Small intestine (tissue), 7 donors: Measurements from ENCODE around the gene CRB1. TPM values are rescaled to one million over a fixed set of nuclear protein-coding genes. Genes with fewer than 3 reads are reported as not detected.

Experiments used
- DNase-seq, 2 donors: peaks; one replicate each; pipeline versions ENCODE4 v3.0.0 to v3.0.0-alpha.2; 2013
- FAIRE-seq: peaks from 2 replicates; lab custom pipeline; 2012; peaks lifted over from hg19 to GRCh38; lab: Jason Lieb, UNC
- H3K27ac ChIP-seq, 3 donors: one replicate each; pipeline ENCODE4 v1.5.1; 2013; ENCODE audit warnings: low read length in 2 of 3, mild to moderate bottlenecking in 2 of 3, control low read depth in 1 of 3, inconsistent platforms in 1 of 3, low read depth in 1 of 3, moderate library complexity in 1 of 3
- H3K27me3 ChIP-seq, 3 donors: one replicate each; pipeline ENCODE4 v1.6.1; 2013; ENCODE audit warnings: low read length in 3 of 3, inconsistent platforms in 1 of 3; ENCODE audit not compliant: control insufficient read depth in 3 of 3, insufficient read depth in 3 of 3
- H3K36me3 ChIP-seq, 3 donors: one replicate each; pipeline ENCODE4 v1.6.1; 2013; ENCODE audit warnings: low read length in 3 of 3, inconsistent platforms in 1 of 3, low read depth in 1 of 3, mild to moderate bottlenecking in 1 of 3, moderate library complexity in 1 of 3; ENCODE audit not compliant: control insufficient read depth in 3 of 3, insufficient read depth in 2 of 3
- H3K4me1 ChIP-seq, 3 donors: one replicate each; pipeline ENCODE4 v1.6.1; 2013; ENCODE audit warnings: low read length in 2 of 3, inconsistent platforms in 1 of 3, low read depth in 1 of 3, mild to moderate bottlenecking in 1 of 3, moderate library complexity in 1 of 3; ENCODE audit not compliant: control insufficient read depth in 3 of 3, insufficient read depth in 2 of 3
- H3K4me3 ChIP-seq, 3 donors: one replicate each; pipeline ENCODE4 v1.5.1; 2013; ENCODE audit warnings: low read length in 3 of 3, control low read depth in 1 of 3, inconsistent platforms in 1 of 3, low read depth in 1 of 3, mild to moderate bottlenecking in 1 of 3, moderate library complexity in 1 of 3
- H3K9me3 ChIP-seq, 2 donors: one replicate each; pipeline ENCODE4 v1.6.1; 2013; ENCODE audit warnings: low read depth in 1 of 2, low read length in 1 of 2; ENCODE audit not compliant: control insufficient read depth in 2 of 2, insufficient read depth in 1 of 2
- WGBS, 3 donors: extraction: QIAGEN DNeasy Blood & Tissue Kit; methylation state at CpG; one replicate each; pipeline ENCODE4 v1.1.7; 2013; 5-methylcytosine and 5-hydroxymethylcytosine counted together
- polyA plus RNA-seq, 4 donors: library from polyadenylated mRNA; stranded (reverse) in 3 of 4; unstranded in 1 of 4; fragments of 200-250 nt in 3 of 4; fragments of 120-200 nt in 1 of 4; gene quantifications; one replicate each; pipeline versions ENCODE4 v1.2.1 to v1.2.3, GENCODE V29; 2013
- donor health status: healthy with polysubstance abuse.
- donor health status: control.
- donor health status: control.
- donor health status: Bipolar disorder and iron deficiency.
- donor health status: healthy.

Gene CRB1
- polyA plus RNA-seq, 4 donors: 0.06 to 0.10 TPM; not detected in 2

- 66 to 70% (median 68%) methylated on average over 2 of the region's 2 CpGs for WGBS, 3 donors
- FAIRE-seq (no peak), DNase-seq (no peak)
- Histone ChIP-seq H3K9me3 (no peaks in the 10 kb centered on the region), H3K4me3 (no peak overlapping the region), H3K36me3 (no peaks in the 10 kb centered on the region), H3K27me3 (no peaks in the 10 kb centered on the region), H3K4me1 (no peaks in the 10 kb centered on the region), H3K27ac (no peak overlapping the region)
These were observed 16.9 kb downstream of the CRB1 start for GRCh38 chr1:197284966-197285365.

GRCh38 chr1:197285526-197286205, 17.6 kb downstream of the CRB1 start:
- DNase-seq: no peak
- no peak for FAIRE-seq
- H3K36me3 ChIP-seq: no peaks in the 10 kb centered on the region
- no peaks in the 10 kb centered on the region for H3K4me1 ChIP-seq
- no peaks in the 10 kb centered on the region for H3K9me3 ChIP-seq
- H3K27ac ChIP-seq: no peak overlapping the region
- H3K4me3 ChIP-seq: no peak overlapping the region
- no peaks in the 10 kb centered on the region for H3K27me3 ChIP-seq
- WGBS, 3 donors: 57 to 68% (median 68%) methylated on average over 4 of the region's 4 CpGs

GRCh38 chr1:197286634-197287033, 18.6 kb downstream of the CRB1 start:
- Histone ChIP-seq H3K4me1 (no peaks in the 10 kb centered on the region), H3K27ac (no peak overlapping the region), H3K4me3 (no peak overlapping the region), H3K36me3 (no peaks in the 10 kb centered on the region), H3K9me3 (no peaks in the 10 kb centered on the region), H3K27me3 (no peaks in the 10 kb centered on the region)
- DNase-seq: no peak
- FAIRE-seq: peak; percentile 73
- WGBS, 3 donors: 91 to 98% (median 96%) methylated on average over 1 of the region's 1 CpG

- Histone ChIP-seq H3K27me3 (no peaks in the 10 kb centered on the region), H3K4me1 (no peaks in the 10 kb centered on the region), H3K4me3 (no peak overlapping the region), H3K36me3 (no peaks in the 10 kb centered on the region), H3K9me3 (no peaks in the 10 kb centered on the region), H3K27ac (no peak overlapping the region)
- 63 to 72% (median 63%) methylated on average over 4 of the region's 4 CpGs for WGBS, 3 donors
- DNase-seq: no peak
- no peak for FAIRE-seq
These were observed 19.8 kb downstream of the CRB1 start for GRCh38 chr1:197287863-197288262.

GRCh38 chr1:197302775-197303174, 34.7 kb downstream of the CRB1 start:
- Histone ChIP-seq H3K9me3 (no peaks in the 10 kb centered on the region), H3K4me1 (peaks cover 0 to 4% (median 0%) of the 10 kb centered on the region in 3 donors), H3K4me3 (no peak overlapping the region), H3K27me3 (no peaks in the 10 kb centered on the region), H3K27ac (no peak overlapping the region), H3K36me3 (no peaks in the 10 kb centered on the region)
- no peak for DNase-seq
- FAIRE-seq: no peak

GRCh38 chr1:197303463-197303862, 35.4 kb downstream of the CRB1 start:
- Histone ChIP-seq H3K9me3 (no peaks in the 10 kb centered on the region), H3K36me3 (no peaks in the 10 kb centered on the region), H3K4me3 (no peak overlapping the region), H3K4me1 (peaks cover 0 to 4% (median 0%) of the 10 kb centered on the region in 3 donors), H3K27ac (no peak overlapping the region), H3K27me3 (no peaks in the 10 kb centered on the region)
- 83 to 89% (median 87%) methylated on average over 1 of the region's 1 CpG for WGBS, 3 donors
- no peak for FAIRE-seq
- DNase-seq: no peak

- no peak overlapping the region for H3K27ac ChIP-seq
- H3K9me3 ChIP-seq: no peaks in the 10 kb centered on the region
- no peak overlapping the region for H3K4me3 ChIP-seq
- no peaks in the 10 kb centered on the region for H3K27me3 ChIP-seq
- no peak for DNase-seq
- H3K36me3 ChIP-seq: no peaks in the 10 kb centered on the region
- WGBS, 3 donors: 84 to 91% (median 89%) methylated on average over 1 of the region's 1 CpG
- no peak for FAIRE-seq
- H3K4me1 ChIP-seq: peaks cover 0 to 4% (median 0%) of the 10 kb centered on the region in 3 donors
These were observed 36.7 kb downstream of the CRB1 start for GRCh38 chr1:197304638-197305200.

GRCh38 chr1:197305925-197306324, 37.9 kb downstream of the CRB1 start:
- 10 to 29% (median 20%) methylated on average over 2 of the region's 2 CpGs for WGBS, 3 donors
- H3K4me1 ChIP-seq: peaks cover 0 to 4% (median 0%) of the 10 kb centered on the region in 3 donors
- DNase-seq: no peak
- H3K27me3 ChIP-seq: no peaks in the 10 kb centered on the region
- no peaks in the 10 kb centered on the region for H3K9me3 ChIP-seq
- no peak overlapping the region for H3K27ac ChIP-seq
- H3K4me3 ChIP-seq: no peak overlapping the region
- H3K36me3 ChIP-seq: no peaks in the 10 kb centered on the region
- no peak for FAIRE-seq
